ENCODE results near the gene DLG2.
"Not testable (repeated sequence)": the region's sequence is repeated elsewhere in the genome, so short reads cannot be mapped to it uniquely, and the experiment has no call there.

Gene DLG2

DNA sequence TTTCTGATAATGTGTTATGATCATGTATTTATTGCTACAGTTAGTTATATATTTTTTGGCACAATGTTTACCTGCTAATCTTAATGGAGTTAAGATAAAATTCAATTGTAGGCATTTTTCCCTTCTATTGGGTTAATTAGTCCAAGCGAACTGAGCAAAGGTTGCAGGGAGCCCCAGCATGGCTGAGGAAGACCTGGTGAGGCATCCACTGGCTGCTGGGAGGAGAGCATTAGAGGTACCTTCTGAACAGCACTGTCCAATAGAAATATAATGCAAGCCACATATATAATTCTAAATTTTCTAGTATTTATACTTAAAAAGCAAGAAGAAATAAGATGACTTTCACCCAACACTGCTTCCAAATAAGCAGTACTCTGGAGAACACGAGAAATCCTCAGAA is 19.9 kb upstream of the DLG2 start:
- in situ Hi-C loops (cut with MboI; ENCODE audit: low sequenced_read_pairs): no loop called here

DNA sequence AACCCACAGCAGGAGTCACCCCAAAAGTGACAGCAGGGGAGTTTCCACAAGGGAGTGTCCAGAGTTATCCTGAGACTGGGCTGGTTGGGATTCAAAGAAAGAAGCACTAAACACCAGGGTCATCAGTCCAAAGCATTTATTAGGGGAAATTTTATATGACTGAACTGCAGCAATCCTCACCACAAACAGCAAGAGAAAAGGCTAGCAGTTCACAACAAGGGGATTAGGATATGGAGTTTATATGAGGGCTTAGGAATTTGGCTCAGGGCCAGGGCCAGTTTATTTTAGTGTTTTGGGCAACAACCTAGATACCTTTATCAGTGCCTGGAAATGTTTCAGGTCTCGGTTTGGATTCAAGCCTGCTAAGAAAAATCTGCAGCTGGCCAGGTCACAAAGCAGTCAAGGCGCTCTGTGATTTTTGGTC is 16.1 kb upstream of the DLG2 start:
- in situ Hi-C loops (cut with MboI; ENCODE audit: low sequenced_read_pairs): no loop called here

DNA sequence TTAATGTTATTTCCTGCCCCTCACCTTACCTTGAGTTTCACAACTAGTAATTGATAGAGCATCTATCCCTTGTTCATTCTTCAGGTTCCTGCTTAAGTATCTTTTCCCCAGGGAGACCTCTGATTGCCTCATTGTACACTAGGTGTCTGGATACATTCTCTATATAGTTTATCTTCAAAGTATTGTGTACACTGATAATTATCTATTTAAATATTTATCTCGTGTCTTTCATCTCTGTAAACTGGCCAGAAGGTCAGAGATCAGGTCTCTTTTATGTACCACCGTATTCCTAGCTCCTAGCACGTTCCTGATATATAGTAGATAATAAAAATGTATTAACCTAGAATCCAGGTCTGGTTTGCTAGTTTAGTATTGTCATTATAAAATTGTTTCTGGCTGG is 7.6 kb upstream of the DLG2 start:
- in situ Hi-C loops (cut with MboI; ENCODE audit: low sequenced_read_pairs): no loop called here

DNA sequence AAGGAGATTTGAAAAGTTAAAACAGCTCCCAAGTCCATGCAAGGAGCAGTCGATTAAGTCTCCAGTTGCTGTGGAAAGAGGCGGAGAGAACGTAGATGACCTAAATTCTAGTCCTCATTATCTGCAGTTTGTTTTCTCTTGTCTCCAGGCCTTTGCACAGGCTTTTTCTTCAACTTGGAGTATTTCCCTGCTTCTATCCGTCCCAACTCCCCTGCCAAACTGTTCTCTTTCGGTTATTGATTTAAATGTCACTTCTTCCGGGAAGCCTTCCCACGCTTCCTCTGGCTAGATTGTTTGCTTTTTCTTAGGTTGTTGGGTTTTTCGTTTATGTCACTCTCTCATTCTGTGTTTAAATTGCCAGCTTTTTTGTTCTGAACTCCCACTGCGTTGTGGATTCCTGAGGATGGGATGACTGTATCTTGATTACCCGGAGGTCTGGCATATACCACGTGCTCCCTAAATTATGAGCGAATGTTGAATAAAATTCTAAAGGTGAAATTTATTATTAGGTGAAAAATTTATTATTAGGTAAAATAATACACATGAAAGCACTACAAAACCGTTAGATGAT is 1.7 kb upstream of the DLG2 start:
- in situ Hi-C loops (cut with MboI; ENCODE audit: low sequenced_read_pairs): no loop called here

DNA sequence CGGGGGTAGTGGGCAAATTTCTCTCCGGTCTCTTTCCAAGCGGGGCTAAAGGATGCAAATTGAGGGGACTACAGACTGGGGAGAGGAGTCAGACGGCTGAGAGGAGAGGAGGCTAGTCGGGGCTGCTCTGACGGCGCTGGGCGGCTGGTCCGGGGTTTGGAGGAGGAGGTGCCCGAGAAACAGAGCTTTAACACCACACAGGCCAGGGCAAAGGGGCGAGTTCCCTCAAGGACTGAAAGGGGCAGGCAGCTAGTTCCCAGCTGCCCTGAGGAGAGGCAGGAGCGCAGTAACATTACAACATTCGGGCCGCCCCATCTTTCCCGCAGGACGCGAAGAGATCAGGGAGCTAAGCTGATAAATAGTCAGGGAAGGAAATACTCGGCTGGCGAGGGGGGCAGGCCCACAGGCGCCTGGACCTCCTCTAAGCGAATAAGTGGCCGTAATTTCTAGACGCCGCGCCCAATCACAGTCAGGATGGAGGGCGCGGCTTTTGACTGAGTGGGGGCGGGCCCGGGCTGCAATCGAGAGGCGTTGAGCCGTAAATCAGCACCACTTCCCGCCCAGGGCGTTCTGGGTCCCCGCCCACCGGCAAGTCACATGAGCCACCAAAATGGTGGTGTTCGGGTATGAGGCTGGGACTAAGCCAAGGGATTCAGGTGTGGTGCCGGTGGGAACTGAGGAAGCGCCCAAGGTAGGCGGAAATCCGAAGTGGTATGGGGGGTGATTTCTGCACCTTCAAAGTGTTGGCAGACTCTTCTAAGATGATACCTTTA is 1.0 kb upstream of the DLG2 start, which contains the start of gene TMEM126B:
TMEM126B (plus strand) TSS at position 596 of the 773 bp plus-strand sequence; CDS start at position 611, 15 bp downstream.
- in situ Hi-C loops (cut with MboI; ENCODE audit: low sequenced_read_pairs): no loop called here

DNA sequence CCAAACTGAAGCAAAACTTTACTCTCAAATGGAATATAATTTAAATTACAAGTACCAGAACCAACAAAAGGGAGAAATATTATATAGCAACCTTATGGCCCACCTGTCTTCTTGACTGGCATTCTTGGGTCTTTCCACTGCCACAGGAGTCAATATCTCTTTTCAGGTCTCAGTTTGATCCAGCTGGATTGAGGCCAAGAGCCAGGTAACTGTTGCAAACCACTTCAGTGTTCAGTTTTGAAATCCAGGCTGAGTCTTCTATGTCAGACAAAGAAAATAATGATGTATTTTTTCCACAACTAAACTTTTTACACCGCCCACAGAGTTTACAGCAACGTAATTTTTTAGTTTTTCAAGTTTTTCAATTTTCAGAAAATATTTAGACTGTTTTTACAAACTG is 648 bp downstream of the DLG2 start:
- in situ Hi-C loops (cut with MboI; ENCODE audit: low sequenced_read_pairs): no loop called here

DNA sequence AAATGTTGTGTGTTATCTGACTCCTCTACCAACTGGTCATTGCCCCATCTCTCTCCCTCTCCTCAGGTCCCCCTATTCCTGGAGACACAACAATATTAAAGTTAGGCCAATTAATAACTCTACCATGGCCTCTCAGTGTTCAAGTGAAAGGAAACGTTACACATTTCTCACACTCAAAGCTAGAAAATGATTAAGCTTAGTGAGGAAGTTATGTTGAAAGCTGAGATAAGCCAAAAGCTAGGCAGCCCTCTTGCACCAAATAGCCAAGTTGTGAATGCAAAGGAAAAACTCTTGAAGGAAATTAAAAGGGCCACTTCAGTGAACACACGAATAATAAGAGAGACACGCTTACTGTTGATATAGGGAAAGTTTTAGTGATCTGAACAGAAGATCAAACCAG is 6.9 kb downstream of the DLG2 start:
- in situ Hi-C loops (cut with MboI; ENCODE audit: low sequenced_read_pairs): no loop called here

DNA sequence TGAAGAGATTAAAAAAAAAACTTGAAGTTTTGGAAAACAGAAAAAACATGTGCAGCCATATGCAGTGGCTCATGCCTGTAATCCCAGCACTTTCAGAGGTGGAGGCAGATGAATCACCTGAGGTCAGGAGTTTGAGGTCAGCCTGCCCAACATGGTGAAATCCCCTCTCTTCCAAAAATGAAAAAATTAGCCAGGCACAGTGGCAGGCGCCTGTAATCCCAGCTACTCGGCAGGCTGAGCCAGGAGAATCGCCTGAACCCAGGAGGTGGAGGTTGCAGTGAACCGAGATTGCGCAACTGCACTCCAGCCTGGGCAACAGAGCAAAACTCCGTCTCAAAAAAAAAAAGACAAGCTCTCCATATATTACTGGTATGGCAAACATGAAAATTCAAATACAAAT is 7.6 kb downstream of the DLG2 start:
- in situ Hi-C loops (cut with MboI; ENCODE audit: low sequenced_read_pairs): no loop called here

DNA sequence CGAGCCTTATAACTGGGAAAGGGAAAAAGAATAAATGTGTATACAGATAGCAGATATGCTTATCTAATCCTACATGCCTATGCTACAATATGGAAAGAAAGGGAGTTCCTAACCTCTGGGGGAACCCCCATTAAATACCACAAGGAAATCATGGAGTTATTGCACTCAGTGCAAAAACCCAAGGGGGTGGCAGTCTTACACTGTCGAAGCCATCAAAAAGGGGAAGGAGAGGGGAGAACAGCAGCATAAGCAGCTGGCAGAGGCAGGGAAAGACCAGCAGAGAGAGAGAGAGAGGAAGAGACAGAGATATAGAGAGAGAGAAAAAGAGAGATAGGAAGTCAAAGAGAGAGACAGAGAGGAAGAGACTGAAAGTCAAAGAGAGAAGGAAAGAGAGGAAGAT is 15.5 kb downstream of the DLG2 start:
- in situ Hi-C loops (cut with MboI; ENCODE audit: low sequenced_read_pairs): not testable (repeated sequence)

DNA sequence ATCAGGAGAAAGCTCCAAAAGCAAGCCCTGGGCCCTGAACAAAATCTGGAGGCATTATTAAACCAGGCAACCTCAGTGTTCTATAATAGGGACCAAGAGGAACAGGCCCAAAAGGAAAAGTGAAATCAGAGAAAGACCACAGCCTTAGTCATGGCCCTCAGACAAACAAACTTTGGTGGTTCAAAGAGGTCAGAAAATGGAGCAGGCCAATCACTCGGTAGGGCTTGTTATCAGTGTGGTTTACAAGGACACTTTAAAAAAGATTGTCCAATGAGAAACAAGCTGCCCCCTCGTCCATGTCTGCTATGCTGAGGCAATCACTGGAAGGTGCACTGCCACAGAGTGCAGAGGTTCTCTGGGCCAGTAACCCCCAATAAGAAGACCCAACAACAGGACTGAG is 17.9 kb downstream of the DLG2 start:
- in situ Hi-C loops (cut with MboI; ENCODE audit: low sequenced_read_pairs): not testable (repeated sequence)

DNA sequence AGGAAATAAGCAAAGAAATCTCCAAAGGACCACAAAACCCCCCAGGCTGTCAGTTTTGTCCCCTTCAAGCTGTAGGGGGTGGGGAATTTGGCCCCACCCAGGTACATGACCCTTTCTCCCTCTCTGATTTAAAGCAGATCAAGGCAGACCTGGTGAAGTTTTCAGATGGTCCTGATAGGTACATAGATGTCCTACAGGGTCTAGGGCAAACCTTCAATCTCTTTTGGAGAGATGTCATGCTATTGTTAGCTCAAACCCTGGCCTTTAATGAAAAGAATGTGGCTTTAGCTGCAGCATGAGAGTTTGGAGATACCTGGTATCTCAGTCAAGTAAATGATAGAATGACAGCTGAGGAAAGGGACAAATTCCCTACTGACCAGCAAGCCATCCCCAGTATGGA is 18.5 kb downstream of the DLG2 start:
- in situ Hi-C loops (cut with MboI; ENCODE audit: low sequenced_read_pairs): not testable (repeated sequence)

DNA sequence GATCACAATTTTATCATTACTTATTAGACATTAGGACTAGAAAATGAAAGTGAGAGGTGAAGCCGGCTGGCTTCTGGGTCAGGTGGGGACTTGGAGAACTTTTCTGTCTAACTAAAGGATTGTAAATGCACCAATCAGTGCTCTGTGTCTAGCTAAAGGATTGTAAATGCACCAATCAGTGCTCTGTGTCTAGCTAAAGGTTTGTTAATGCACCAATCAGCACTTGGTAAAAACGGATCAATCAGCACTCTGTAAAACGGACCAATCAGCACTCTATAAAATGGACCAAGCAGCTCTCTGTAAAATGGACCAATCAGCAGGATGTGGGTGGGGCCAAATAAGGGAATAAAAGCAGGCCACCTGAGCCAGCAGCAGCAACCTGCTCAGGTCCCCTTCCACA is 20.9 kb downstream of the DLG2 start:
- in situ Hi-C loops (cut with MboI; ENCODE audit: low sequenced_read_pairs): not testable (repeated sequence)

DNA sequence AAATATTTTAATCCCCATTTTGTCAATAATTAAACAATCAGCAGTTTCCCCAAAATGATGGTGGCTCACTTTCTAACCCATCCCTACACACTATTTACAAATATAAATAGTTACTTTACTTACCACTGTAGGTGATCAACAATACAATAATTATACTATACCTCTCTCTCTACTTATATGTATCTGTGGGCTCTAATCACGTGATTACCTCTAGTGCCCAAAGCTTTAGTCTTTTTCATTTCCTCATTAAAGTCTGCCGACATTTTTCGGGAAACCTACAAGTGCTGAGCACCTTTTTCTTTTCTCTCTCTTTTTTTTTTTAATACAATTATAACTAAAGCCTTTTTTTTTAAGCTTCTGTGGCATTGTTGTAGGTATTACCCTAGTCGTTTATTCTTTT is 23.9 kb downstream of the DLG2 start:
- in situ Hi-C loops (cut with MboI; ENCODE audit: low sequenced_read_pairs): no loop called here

DNA sequence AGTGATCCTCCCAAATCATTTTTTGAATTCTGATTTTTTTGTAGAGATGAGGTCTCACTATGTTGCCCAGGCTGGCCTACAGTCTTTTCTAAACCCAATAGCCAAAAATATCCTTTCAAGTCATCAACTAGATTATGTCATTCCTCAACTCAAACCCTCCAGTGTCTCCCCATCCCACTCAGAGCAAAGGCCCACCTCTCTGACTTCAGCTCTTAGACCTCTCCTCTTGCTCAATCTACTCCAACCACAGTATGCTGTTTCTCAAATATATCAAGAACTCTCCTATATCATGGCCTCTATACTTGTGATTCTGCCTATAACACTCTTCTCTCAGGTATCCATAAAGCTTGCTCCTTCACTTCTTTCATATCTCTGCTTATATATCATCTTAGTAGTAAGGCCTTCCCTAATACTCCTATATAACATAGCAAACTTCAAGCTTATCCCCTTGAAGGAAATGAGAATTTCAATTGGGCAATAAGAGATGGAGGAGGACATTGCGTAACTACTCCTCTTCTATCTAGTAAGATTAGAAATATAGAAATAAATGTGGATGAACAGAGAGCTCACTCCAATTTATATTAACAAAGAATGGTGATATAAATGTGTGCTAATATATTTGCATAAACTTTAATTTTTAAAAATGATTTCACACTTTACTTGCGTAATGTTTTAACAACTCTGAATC is 24.5 kb downstream of the DLG2 start:
- in situ Hi-C loops (cut with MboI; ENCODE audit: low sequenced_read_pairs): no loop called here

DNA sequence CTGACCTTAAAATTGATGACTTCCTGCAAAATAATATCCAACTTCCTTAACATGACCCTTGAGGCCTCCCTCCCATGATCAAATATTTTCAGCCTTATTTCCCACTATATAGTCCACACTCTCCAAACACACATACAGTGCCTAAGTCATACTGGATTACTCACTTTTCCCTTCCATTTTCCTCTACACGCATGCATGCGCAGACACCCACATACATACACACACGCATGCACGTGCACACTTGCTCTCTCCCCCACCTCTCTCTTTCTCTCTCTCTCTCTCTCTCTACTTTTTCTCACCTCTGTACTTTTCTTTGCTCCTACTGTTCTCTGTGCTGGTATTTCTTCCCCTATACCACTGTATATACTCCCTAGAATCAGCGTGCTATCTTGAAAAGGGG is 28.1 kb downstream of the DLG2 start:
- in situ Hi-C loops (cut with MboI; ENCODE audit: low sequenced_read_pairs): no loop called here

DNA sequence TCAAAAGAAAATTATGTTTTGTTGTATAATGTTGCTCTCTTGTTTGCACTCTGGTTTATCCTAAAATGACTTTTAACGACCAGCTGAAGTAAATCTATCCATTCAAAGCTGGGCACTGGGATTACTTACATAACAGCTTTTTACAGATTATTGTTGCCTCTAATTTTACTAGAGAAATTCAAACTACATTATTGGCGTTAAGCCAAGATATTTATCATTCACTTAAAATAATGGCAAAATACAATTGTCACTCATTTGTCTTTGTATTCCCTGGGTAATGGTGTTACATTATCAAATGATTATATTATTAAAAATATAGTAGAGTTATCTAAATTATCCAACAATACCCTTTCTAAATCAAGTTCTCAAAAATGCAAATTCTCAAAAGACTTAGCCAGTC is 30.3 kb downstream of the DLG2 start:
- in situ Hi-C loops (cut with MboI; ENCODE audit: low sequenced_read_pairs): no loop called here

DNA sequence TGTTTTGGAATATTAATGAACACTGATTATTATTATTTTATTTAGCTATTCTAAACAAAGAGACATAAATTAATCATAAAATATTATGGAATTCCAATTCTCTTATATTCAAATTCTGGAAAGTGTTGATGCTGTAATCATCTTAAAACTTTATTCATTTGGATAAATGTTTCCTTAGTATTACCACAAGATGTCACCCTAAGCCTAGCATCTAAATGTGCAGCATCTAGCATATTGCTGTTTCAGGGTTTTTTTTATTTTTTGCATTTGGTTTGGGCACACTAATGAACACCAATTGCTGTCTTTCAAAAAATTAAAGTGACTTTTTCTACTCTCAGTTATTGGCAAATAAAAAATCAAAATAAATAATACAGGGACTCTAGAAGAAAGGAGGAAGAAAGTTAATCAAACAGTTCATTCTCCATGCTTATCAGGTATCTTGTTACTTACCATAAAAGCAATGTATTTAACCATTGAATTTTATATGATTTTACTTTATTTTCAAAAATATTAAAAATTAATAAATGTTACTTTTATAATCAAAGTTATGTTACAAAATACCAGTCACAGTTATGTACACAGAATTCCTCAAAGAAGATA is 31.8 kb downstream of the DLG2 start:
- in situ Hi-C loops (cut with MboI; ENCODE audit: low sequenced_read_pairs): no loop called here

DNA sequence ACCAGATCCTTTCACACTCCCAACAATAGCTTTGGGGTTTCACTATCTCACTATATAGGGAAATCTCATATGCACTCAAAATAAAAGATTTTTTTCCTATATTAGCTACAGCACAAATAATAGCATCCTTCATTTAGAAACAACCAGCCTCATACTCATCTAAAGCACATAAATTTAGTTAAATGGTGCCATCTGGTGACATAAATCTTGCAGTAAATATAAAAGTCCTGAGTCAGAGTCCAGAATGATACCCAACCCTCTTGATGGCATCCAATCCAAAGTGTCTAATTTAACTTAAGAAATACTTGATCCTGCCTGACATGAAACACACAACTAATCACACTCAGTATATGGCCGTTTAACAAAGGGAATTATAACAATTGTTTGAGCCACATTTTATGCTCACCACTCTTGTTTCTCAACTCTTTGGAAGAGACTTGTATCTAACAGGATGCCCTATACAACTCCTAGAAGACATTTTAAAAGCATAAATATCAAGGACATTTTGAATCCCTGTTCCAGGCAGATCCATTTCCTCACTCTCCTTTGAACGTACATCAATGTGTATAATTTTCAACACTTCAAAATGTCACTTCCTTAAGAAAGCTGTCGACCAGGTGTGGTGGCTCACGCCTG is 36.2 kb downstream of the DLG2 start:
- in situ Hi-C loops (cut with MboI; ENCODE audit: low sequenced_read_pairs): no loop called here

DNA sequence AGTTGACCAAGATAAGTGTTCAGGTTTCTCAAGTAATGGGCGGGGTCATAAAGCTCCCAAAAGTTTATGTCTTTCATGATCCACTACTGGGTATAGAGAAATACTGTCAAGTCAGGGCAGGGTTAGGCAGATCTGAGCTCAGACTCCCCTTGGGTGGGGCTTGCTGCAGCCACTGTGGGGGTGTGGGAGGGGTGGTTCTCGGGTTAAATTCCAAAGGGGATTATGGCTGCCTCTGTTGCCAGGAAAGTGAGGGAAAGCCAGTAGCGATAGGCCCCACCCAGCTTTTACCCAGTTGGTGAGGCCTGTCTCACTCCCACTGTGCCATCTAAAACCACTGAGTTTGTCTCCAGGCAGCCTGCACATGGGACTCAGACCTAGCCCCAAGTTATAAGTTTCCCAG is 37.8 kb downstream of the DLG2 start:
- in situ Hi-C loops (cut with MboI; ENCODE audit: low sequenced_read_pairs): no loop called here

DNA sequence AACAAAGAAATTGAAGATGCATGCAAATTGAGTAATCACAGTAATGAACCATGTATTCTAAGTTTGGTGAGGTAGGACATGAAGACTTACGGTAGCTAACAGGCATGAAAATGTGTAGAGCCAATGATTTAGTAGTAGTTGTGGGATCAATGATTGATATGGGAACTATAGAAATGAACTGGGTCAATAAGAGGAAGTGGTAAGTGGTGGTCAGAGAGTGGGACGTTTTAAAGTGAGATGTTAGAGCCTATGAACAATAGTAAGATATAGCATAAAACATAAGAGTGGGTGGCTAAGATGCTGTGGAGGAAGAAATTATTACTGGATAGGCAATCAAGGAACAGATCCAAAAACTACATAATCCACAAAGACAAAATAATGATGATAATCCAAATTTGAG is 45.0 kb downstream of the DLG2 start:
- in situ Hi-C loops (cut with MboI; ENCODE audit: low sequenced_read_pairs): no loop called here

DNA sequence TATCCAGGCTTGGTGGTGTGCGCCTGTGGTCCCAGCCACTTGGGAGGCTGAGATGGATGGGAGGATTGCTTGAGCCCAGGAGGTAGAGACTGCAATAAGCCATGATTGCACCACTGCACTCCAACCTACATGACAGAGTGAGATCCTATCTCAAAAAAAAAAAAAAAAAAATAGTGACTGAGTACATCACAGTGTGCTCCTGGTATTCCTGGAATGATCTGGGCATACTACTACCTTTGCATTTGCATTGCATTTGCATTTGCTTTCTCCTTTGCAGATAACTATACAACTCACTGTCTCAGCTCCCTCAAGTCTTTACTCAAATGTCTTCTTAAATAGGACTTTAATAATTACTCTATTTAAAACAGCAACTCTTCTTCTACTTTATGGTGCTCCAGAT is 51.8 kb downstream of the DLG2 start:
- in situ Hi-C loops (cut with MboI; ENCODE audit: low sequenced_read_pairs): no loop called here

All from HL-60/S4 treated with phorbol 12-myristate 13-acetate at 8.2 ng/mL for 4 days and 3 days (cell line).